DND-41 (cell line): ENCODE results near the gene BPIFB1.

Experiments used
- ATAC-seq: fragments of 200-7000 bp; cut with Tn5 transposase; 3 replicates; pipeline ENCODE4 v1.9.1; 2021; ENCODE audit warnings: low read depth; ENCODE audit not compliant: insufficient read depth
- DNase-seq: peaks from one replicate; pipeline ENCODE4 v3.0.0-alpha.2; 2020
- H2AFZ ChIP-seq: 2 replicates; pipeline ENCODE4 v1.6.0; 2012; ENCODE audit warnings: low read depth, low read length
- H3K27ac ChIP-seq: 2 replicates; pipeline ENCODE4 v1.5.1; 2012; ENCODE audit warnings: low read length, inconsistent platforms
- H3K27me3 ChIP-seq: fragments of 200-600 bp; sonication (generic); 2 replicates; pipeline ENCODE4 v1.6.0; 2012; ENCODE audit warnings: low read length, mild to moderate bottlenecking, inconsistent platforms; ENCODE audit not compliant: insufficient read depth, poor library complexity
- H3K36me3 ChIP-seq: 2 replicates; pipeline ENCODE4 v1.5.1; 2012; ENCODE audit warnings: low read length, inconsistent platforms; ENCODE audit not compliant: insufficient read depth
- H3K4me1 ChIP-seq: 2 replicates; pipeline ENCODE4 v1.5.1; 2012; ENCODE audit warnings: mild to moderate bottlenecking, low read length; ENCODE audit not compliant: insufficient read depth
- H3K4me2 ChIP-seq: 2 replicates; pipeline ENCODE4 v1.6.0; 2012; ENCODE audit warnings: mild to moderate bottlenecking, moderate library complexity, low read length, inconsistent platforms; ENCODE audit not compliant: insufficient read depth
- H3K4me3 ChIP-seq, 2 experiments: fragments of 200-600 bp in 1 of 2; shearing (Covaris generic) in 1 of 2; 2 replicates each; pipeline ENCODE4 v1.5.1; 2012 to 2016; ENCODE audit warnings: inconsistent platforms in 2 of 2, low read length in 2 of 2, mild to moderate bottlenecking in 2 of 2, low read depth in 1 of 2, moderate library complexity in 1 of 2
- H3K79me2 ChIP-seq: 2 replicates; pipeline ENCODE4 v1.6.0; 2012; ENCODE audit warnings: low read length, inconsistent platforms; ENCODE audit not compliant: insufficient read depth
- H3K9ac ChIP-seq: 2 replicates; pipeline ENCODE4 v1.6.0; 2012; ENCODE audit warnings: low read depth, mild to moderate bottlenecking, inconsistent platforms, low read length, moderate library complexity
- H3K9me3 ChIP-seq: 2 replicates; pipeline ENCODE4 v1.5.1; 2012; ENCODE audit warnings: low read length, moderate library complexity, mild to moderate bottlenecking, inconsistent platforms; ENCODE audit not compliant: insufficient read depth, severe bottlenecking
- H4K20me1 ChIP-seq: 2 replicates; pipeline ENCODE4 v1.6.0; 2012; ENCODE audit warnings: low read length; ENCODE audit not compliant: insufficient read depth
- CTCF ChIP-seq: IDR thresholded peaks from 2 replicates; pipeline ENCODE4 v1.5.1; 2012; ENCODE audit warnings: borderline replicate concordance, low read length, moderate library complexity, mild to moderate bottlenecking; ENCODE audit not compliant: poor library complexity, severe bottlenecking; ENCODE audit errors: extremely low read depth
- EZH2 ChIP-seq: IDR thresholded peaks from 3 replicates; pipeline ENCODE4 v1.6.1; 2012; ENCODE audit warnings: borderline replicate concordance, low read depth, mild to moderate bottlenecking, moderate library complexity, low read length, inconsistent platforms; ENCODE audit not compliant: severe bottlenecking

The BPIFB1 gene

GRCh38 chr20:33239979-33240736 lies 42.9 kb upstream of the BPIFB1 start:
- DNase-seq (no peak), ATAC-seq (no peak)
- Histone ChIP-seq H3K4me1 (no peaks in the 10 kb centered on the region), H3K4me2 (no peak overlapping the region), H3K27me3 (no peaks in the 10 kb centered on the region), H3K27ac (no peak overlapping the region), H3K36me3 (no peaks in the 10 kb centered on the region), H2AFZ (no peak overlapping the region), H3K79me2 (no peaks in the 10 kb centered on the region), H3K9me3 (no peaks in the 10 kb centered on the region), H3K9ac (no peak overlapping the region), H4K20me1 (no peaks in the 10 kb centered on the region), H3K4me3 (no peak overlapping the region)
- TF ChIP-seq EZH2 (no peak), CTCF (no peak)

- Histone ChIP-seq H3K27me3 (no peaks in the 10 kb centered on the region), H3K36me3 (no peaks in the 10 kb centered on the region), H3K27ac (no peak overlapping the region), H3K79me2 (no peaks in the 10 kb centered on the region), H3K4me2 (no peak overlapping the region), H3K4me1 (no peaks in the 10 kb centered on the region), H3K9ac (no peak overlapping the region), H2AFZ (no peak overlapping the region), H3K4me3 (no peak overlapping the region), H3K9me3 (no peaks in the 10 kb centered on the region), H4K20me1 (no peaks in the 10 kb centered on the region)
- ATAC-seq: no peak
- no peak for DNase-seq
- TF ChIP-seq CTCF: no peak
- no peak for TF ChIP-seq EZH2
Measured at GRCh38 chr20:33240923-33241322, 42.1 kb upstream of the BPIFB1 start.

GRCh38 chr20:33242319-33243100 lies 40.5 kb upstream of the BPIFB1 start:
- Histone ChIP-seq H3K79me2 (no peaks in the 10 kb centered on the region), H4K20me1 (no peaks in the 10 kb centered on the region), H2AFZ (no peak overlapping the region), H3K9me3 (no peaks in the 10 kb centered on the region), H3K4me3 (no peak overlapping the region), H3K9ac (no peak overlapping the region), H3K27ac (no peak overlapping the region), H3K36me3 (no peaks in the 10 kb centered on the region), H3K4me2 (no peak overlapping the region), H3K4me1 (no peaks in the 10 kb centered on the region), H3K27me3 (peaks cover 4% of the 10 kb centered on the region)
- DNase-seq: no peak
- no peak for ATAC-seq
- TF ChIP-seq EZH2: no peak
- TF ChIP-seq CTCF: no peak
